H1 (cell line): Measurements from ENCODE around the gene SENP3. TPM values are rescaled to one million over a fixed set of nuclear protein-coding genes. Genes with fewer than 3 reads are reported as not detected.

Source experiments
- FOSL1 ChIP-seq: IDR thresholded peaks from 2 replicates; pipeline ENCODE4 v1.6.1; 2011; ENCODE audit warnings: mild to moderate bottlenecking, low read depth, low read length, moderate library complexity; ENCODE audit not compliant: insufficient read depth
- HDAC6 ChIP-seq: IDR thresholded peaks from one replicate; pipeline ENCODE4 v1.7.1; 2012; ENCODE audit warnings: low read depth, mild to moderate bottlenecking, inconsistent platforms, low read length, moderate library complexity
- TAF7 ChIP-seq: optimal IDR thresholded peaks from 2 replicates; pipeline ENCODE3; 2011; ENCODE audit warnings: low read depth, mild to moderate bottlenecking, inconsistent platforms, low read length, moderate library complexity, borderline replicate concordance
- polyA plus RNA-seq, 7 experiments: library from polyadenylated mRNA; depleted of rRNA in 3 of 7; stranded (reverse) in 5 of 7; unstranded in 2 of 7; fragments of >200 nt in 5 of 7; fragments of 200-250 nt in 2 of 7; gene quantifications; 1 replicate in 5 of 7; 2 replicates in 1 of 7; 4 replicates in 1 of 7; pipeline versions ENCODE4 v1.2.1 to v1.2.3, GENCODE V29; 2011 to 2013; ENCODE audit warnings: missing spikeins in 2 of 7, mixed read lengths in 2 of 7
- total RNA-seq: library from RNA; stranded (reverse); fragmentation: NEBNext Ultra II Directional; extraction: Animal tissue kit (Norgen Biotek cat#: 25700); gene quantifications from 2 replicates; pipeline ENCODE4 v1.2.1, GENCODE V29; 2021
- TF ChIP-seq, protein P1 (sequence below): IDR thresholded peaks from 2 replicates; pipeline ENCODE4 v1.6.1; 2011; ENCODE audit warnings: low read depth, mild to moderate bottlenecking, low read length; ENCODE audit not compliant: insufficient read depth

Gene SENP3
- total and polyA plus RNA-seq, 2 of the 8 experiments (the other 6 are each of a cell fraction or from before 2014, with no cell fraction given) = 86.2 to 129 TPM

DNA sequence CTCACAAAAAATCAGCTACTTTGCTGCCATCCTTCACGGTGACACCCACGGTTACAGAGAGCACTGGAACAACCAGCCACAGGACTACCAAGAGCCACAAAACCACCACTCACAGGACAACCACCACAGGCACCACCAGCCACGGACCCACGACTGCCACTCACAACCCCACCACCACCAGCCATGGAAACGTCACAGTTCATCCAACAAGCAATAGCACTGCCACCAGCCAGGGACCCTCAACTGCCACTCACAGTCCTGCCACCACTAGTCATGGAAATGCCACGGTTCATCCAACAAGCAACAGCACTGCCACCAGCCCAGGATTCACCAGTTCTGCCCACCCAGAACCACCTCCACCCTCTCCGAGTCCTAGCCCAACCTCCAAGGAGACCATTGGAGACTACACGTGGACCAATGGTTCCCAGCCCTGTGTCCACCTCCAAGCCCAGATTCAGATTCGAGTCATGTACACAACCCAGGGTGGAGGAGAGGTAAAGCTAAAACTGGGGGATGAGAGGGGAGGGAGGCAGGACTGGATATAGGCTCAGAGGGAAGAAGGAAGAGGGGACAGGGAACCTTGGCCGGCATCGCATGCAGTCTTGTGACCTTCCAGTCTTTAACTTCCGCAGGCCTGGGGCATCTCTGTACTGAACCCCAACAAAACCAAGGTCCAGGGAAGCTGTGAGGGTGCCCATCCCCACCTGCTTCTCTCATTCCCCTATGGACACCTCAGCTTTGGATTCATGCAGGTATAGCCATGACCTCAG is 18.3 kb downstream of the SENP3 start (continued):
- TF ChIP-seq HDAC6 (no peak), TAF7 (peak; percentile 1), FOSL1 (0 out of 2 replicates have a peak, but pooled peaks have one; percentile 42)
- TF ChIP-seq, protein P1, sequence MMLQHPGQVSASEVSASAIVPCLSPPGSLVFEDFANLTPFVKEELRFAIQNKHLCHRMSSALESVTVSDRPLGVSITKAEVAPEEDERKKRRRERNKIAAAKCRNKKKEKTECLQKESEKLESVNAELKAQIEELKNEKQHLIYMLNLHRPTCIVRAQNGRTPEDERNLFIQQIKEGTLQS = no peak
